Kidney epithelial cell (primary cell): ENCODE results near the gene BCAS3. TPM values are rescaled to one million over a fixed set of nuclear protein-coding genes. Genes with fewer than 3 reads are reported as not detected.

Experiments
- DNase-seq: peaks from one replicate; pipeline ENCODE4 v3.0.0-alpha.2; 2010; ENCODE audit warnings: low read depth
- H3K27me3 ChIP-seq: 2 replicates; pipeline ENCODE4 v1.6.0; 2011; ENCODE audit warnings: low read length; ENCODE audit not compliant: control insufficient read depth, insufficient read depth
- H3K36me3 ChIP-seq: 2 replicates; pipeline ENCODE4 v1.5.1; 2011; ENCODE audit warnings: low read length; ENCODE audit not compliant: control insufficient read depth, insufficient read depth
- H3K4me3 ChIP-seq: 2 replicates; pipeline ENCODE4 v1.5.1; 2011; ENCODE audit warnings: low read depth, mild to moderate bottlenecking, control low read depth, low read length
- total RNA-seq: library from RNA; depleted of rRNA; stranded (reverse); fragments of >200 nt; gene quantifications from 2 replicates; pipeline ENCODE4 v1.2.3, GENCODE V29; 2015
- TF ChIP-seq, protein P1 (sequence below): IDR thresholded peaks from 2 replicates; pipeline ENCODE4 v1.5.1; 2011; ENCODE audit warnings: mild to moderate bottlenecking, moderate library complexity, low read length, control low read depth, inconsistent platforms; ENCODE audit not compliant: insufficient read depth, poor library complexity, severe bottlenecking

Gene BCAS3
- total RNA-seq, 1 donor from 2014 or later = 26.7 TPM

DNA sequence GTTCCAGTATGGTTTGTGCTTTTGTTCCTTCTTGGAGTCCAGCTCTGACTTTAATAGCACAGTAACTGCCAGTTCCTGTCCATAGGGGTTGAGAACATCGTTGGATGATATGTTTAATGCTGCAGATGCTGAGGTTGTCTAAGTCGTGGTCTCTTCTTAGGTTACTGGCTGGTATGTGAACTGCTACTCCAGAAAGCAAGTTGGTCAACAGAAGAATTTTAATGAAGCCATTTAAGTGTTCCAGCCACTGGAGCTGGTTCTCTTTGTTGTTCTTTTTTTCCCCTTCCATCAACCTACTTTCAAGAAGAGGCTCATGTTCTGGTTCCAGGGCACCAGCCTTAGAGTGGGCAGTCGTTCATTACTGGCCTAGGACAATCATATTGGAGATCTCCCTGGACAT, 581.7 kb downstream of the BCAS3 start:
- TF ChIP-seq, protein P1, sequence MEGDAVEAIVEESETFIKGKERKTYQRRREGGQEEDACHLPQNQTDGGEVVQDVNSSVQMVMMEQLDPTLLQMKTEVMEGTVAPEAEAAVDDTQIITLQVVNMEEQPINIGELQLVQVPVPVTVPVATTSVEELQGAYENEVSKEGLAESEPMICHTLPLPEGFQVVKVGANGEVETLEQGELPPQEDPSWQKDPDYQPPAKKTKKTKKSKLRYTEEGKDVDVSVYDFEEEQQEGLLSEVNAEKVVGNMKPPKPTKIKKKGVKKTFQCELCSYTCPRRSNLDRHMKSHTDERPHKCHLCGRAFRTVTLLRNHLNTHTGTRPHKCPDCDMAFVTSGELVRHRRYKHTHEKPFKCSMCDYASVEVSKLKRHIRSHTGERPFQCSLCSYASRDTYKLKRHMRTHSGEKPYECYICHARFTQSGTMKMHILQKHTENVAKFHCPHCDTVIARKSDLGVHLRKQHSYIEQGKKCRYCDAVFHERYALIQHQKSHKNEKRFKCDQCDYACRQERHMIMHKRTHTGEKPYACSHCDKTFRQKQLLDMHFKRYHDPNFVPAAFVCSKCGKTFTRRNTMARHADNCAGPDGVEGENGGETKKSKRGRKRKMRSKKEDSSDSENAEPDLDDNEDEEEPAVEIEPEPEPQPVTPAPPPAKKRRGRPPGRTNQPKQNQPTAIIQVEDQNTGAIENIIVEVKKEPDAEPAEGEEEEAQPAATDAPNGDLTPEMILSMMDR = no peak
- Histone ChIP-seq H3K4me3 (no peak overlapping the region), H3K27me3 (no peaks in the 10 kb centered on the region), H3K36me3 (no peaks in the 10 kb centered on the region)
- no peak for DNase-seq

DNA sequence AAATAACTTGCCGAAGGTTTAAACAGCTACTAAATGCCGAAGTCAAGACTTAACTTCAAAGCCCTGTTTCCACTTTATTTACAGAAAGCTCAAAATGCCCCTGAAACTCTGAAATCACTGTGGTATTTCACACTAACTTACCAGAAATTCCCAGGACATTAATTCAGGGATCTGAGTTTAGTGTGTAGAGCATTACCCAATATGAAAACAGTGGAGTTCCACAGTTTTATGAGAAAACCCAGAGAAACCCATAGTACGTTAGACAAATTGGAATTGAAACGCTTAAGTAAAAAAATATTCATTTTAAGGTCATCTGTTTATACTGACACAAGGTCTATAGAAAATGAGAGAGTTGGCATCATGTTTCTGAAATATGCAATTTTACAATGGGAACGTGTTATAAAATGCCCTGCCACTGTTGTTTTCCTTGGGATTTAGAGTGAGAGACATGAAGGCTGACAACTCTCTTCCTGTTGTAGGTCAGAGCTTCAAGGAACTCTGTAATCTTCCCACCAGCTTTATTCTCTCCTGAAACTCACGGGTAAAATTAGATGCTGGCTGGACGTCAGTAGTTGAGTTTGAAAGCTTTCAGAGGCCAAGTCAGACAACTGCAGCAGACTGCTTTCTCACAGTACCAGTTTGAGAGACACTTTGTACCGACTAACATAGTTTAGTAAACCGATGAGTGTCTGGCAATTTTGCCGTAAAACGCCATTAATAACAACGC, 582.6 kb downstream of the BCAS3 start:
- TF ChIP-seq, protein P1 = no peak
- no peak overlapping the region for H3K4me3 ChIP-seq
- no peak for DNase-seq
- no peaks in the 10 kb centered on the region for H3K36me3 ChIP-seq
- no peaks in the 10 kb centered on the region for H3K27me3 ChIP-seq

DNA sequence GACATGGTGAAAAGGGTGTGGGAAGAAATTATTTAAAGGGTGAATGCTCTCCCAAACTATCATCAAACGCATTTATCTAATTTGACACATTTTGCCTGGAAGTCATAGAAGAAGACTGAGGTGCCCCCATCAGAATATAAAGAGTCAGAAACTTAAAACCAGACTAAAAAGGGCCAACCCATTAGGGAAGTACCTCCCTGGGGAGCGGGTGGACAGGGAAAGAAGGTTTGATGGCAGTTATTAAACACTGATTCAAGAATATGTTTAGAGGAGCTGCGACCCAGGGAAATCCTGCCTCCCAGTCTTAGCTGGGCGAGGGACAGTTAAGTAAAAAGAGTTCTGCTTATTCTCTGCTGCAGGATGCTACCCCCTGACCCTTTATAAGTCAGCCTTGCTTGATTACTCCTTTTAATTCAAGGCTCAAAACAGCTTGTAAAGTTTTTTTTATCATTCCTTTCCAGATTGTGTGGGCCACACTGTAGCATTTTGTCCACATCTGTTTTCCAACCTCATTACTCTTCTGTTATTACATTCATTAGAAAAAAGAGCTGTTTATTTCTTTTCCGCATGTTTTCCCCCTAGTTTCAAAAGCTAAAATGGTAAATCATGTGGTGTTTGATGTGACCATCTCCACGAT, 583.5 kb downstream of the BCAS3 start:
- DNase-seq = no peak
- no peaks in the 10 kb centered on the region for H3K27me3 ChIP-seq
- no peak overlapping the region for H3K4me3 ChIP-seq
- TF ChIP-seq, protein P1 = no peak
- no peaks in the 10 kb centered on the region for H3K36me3 ChIP-seq

DNA sequence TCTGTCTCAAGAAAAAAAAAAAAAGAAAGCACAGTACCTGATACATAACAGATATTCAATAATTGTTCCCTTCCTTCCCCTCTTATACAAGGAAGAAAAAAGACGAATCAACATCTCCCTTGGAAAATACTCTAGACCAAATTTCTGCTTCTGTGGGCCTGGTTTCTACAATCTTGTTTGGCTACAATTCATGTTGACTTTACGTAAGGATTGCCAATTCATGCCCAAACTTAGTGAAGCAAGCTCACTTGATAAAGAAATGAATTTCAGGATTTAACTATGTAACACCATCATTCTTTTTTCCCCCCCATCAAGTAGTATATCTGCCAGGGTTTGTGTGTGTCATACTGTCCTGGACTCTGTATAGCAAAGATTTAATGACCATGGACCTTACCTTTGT, 587.7 kb downstream of the BCAS3 start:
- no peaks in the 10 kb centered on the region for H3K27me3 ChIP-seq
- TF ChIP-seq, protein P1 = no peak
- no peak for DNase-seq
- no peaks in the 10 kb centered on the region for H3K36me3 ChIP-seq
- H3K4me3 ChIP-seq = no peak overlapping the region

DNA sequence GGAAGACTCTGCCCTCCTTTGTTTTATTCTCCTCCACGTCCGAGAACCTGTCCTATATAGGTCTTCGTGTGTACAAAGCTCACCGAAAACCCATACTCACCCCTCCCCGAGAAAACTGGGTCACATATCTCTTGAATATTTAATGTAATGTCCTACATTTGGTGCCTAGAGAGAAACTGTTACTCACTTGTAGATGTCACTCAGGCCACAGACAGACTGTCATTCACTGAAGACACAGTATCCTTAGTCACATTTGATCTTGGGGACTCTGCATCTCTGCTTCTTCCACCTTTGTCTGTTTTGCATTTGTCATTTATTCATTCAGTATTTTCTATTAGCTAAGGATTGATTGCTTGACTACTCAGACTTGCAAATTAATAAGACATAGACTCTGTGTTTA, 590.2 kb downstream of the BCAS3 start:
- Histone ChIP-seq H3K27me3 (no peaks in the 10 kb centered on the region), H3K4me3 (no peak overlapping the region), H3K36me3 (no peaks in the 10 kb centered on the region)
- no peak for DNase-seq
- TF ChIP-seq, protein P1 = no peak
